Panc1 (cell line): Measurements from ENCODE around the gene GDPD1. TPM values are rescaled to one million over a fixed set of nuclear protein-coding genes. Genes with fewer than 3 reads are reported as not detected.

Experiments
- ATAC-seq: fragments of 200-7000 bp; cut with Tn5 transposase; 2 replicates; pipeline ENCODE4 v1.9.1; 2020; ENCODE audit warnings: mild to moderate bottlenecking, moderate library complexity
- BruUV-seq: library from RNA; stranded (reverse); fragments of 400-500 nt; replicated peaks from 2 replicates; lab custom pipeline; 2021; lab: Mats Ljungman, UMichigan
- CTCF ChIA-PET: fragments of 300-600 bp; sonication (Branson Sonifier 250); formaldehyde crosslinking; loops from one replicate; lab custom pipeline; 2022; ENCODE audit warnings: antibody characterized with exemption; lab: Charles Lee
- POLR2A ChIA-PET: fragments of 300-600 bp; sonication (Branson Sonifier 250); formaldehyde crosslinking; loops from one replicate; lab custom pipeline; 2022; ENCODE audit warnings: antibody characterized with exemption; lab: Charles Lee
- DNase-seq: peaks from one replicate; pipeline ENCODE4 v3.0.0-alpha.2; 2010; ENCODE audit warnings: low read depth, low spot score
- H3K27ac ChIP-seq: 2 replicates; pipeline ENCODE4 v1.5.1; 2011; ENCODE audit warnings: mild to moderate bottlenecking, low read length, inconsistent platforms
- H3K27me3 ChIP-seq: fragments of 200-500 bp; sonication (Bioruptor generic); 2 replicates; pipeline ENCODE4 v1.6.0; 2014; ENCODE audit warnings: low read length, inconsistent platforms; ENCODE audit not compliant: control insufficient read depth, insufficient read depth
- H3K36me3 ChIP-seq: fragments of 200-500 bp; sonication (Bioruptor generic); 2 replicates; pipeline ENCODE4 v1.5.1; 2014; ENCODE audit warnings: inconsistent platforms, mild to moderate bottlenecking, low read length, moderate library complexity; ENCODE audit not compliant: control insufficient read depth, insufficient read depth
- H3K4me1 ChIP-seq: 2 replicates; pipeline ENCODE4 v1.5.1; 2011; ENCODE audit warnings: inconsistent platforms, mild to moderate bottlenecking, low read length, moderate library complexity; ENCODE audit not compliant: control insufficient read depth, insufficient read depth
- H3K4me3 ChIP-seq, 2 experiments: 2 replicates each; pipeline ENCODE4 v1.5.1; 2011 to 2012; ENCODE audit warnings: low read depth in 2 of 2, low read length in 2 of 2, mild to moderate bottlenecking in 2 of 2, inconsistent platforms in 1 of 2, moderate library complexity in 1 of 2
- H3K9me3 ChIP-seq: fragments of 200-500 bp; sonication (Bioruptor generic); 2 replicates; pipeline ENCODE4 v1.5.1; 2014; ENCODE audit warnings: low read depth, mild to moderate bottlenecking, inconsistent platforms, low read length, moderate library complexity; ENCODE audit not compliant: control insufficient read depth, insufficient read depth
- POLR2AphosphoS5 ChIP-seq: IDR thresholded peaks from 2 replicates; pipeline ENCODE4 v1.6.1; 2012; ENCODE audit warnings: mild to moderate bottlenecking, low read depth, low read length, moderate library complexity
- SIN3A ChIP-seq: IDR thresholded peaks from 2 replicates; pipeline ENCODE4 v1.6.1; 2012; ENCODE audit warnings: low read depth, mild to moderate bottlenecking, low read length, moderate library complexity, borderline replicate concordance; ENCODE audit not compliant: insufficient read depth
- TCF7L2 ChIP-seq: IDR thresholded peaks from 2 replicates; pipeline ENCODE4 v1.6.1; 2011; ENCODE audit warnings: mild to moderate bottlenecking, low read depth, low read length, inconsistent platforms
- in situ Hi-C: cut with HindIII; loops from 2 replicates; pipeline ENCODE4 v1.10.0; 2016; ENCODE audit warnings: low sequenced_read_pairs, low pct_unique_long_range_greater_than_20kb
- intact Hi-C: fragments of 100-400 bp; cut with micrococcal nuclease; formaldehyde crosslinking; loops from one replicate; pipeline ENCODE4 v1.10.0; 2022; ENCODE audit not compliant: unreplicated experiment
- total RNA-seq: library from RNA; stranded (reverse); gene quantifications from one replicate; pipeline ENCODE4 v1.2.1, GENCODE V29; 2021; ENCODE audit not compliant: unreplicated experiment
- TF ChIP-seq, protein P1 (sequence below), 2 experiments: IDR thresholded peaks; 2 replicates each; pipeline ENCODE4 v1.6.1; 2011 to 2012; ENCODE audit warnings: low read depth in 2 of 2, control low read depth in 1 of 2, low read length in 1 of 2, mild to moderate bottlenecking in 1 of 2, moderate library complexity in 1 of 2; ENCODE audit not compliant: insufficient read depth in 1 of 2
- TF ChIP-seq, protein P2 (sequence below): fragments of 450-650 bp; IDR thresholded peaks from 2 replicates; pipeline ENCODE4 v1.5.1; 2017; ENCODE audit warnings: mild to moderate bottlenecking

The GDPD1 gene
- total RNA-seq, 1 experiment from 2014 or later = 0.26 TPM

DNA sequence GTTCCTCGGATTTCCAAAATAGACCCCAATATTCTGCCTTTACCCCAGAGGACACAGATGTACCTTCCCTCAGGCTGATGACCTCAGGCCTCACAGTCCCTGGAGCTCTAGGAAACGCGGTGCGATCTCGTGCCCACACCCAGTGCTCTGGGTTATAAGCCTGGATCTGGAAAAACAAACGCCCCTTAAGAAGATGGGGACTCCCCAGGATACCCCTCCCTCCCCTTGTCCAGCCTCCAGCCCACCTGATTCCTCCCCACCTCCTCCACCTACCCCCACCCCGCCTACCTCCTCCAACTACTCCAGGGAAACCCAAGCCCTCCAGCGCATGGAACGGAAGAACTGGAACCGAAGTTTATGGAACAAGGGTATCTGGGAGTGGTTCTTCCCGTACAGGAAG, 45.6 kb upstream of the GDPD1 start:
- H3K27me3 ChIP-seq = no peaks in the 10 kb centered on the region
- no peak overlapping the region for H3K4me3 ChIP-seq
- in situ Hi-C loops (no loop called here), intact Hi-C loops (no loop called here)
- H3K4me1 ChIP-seq = no peaks in the 10 kb centered on the region
- no TSS peak for BruUV-seq
- ATAC-seq (no peak), DNase-seq (no peak)
- no peaks in the 10 kb centered on the region for H3K9me3 ChIP-seq
- H3K27ac ChIP-seq = no peak overlapping the region
- TF ChIP-seq POLR2AphosphoS5 (no peak), SIN3A (no peak), TCF7L2 (no peak)
- TF ChIP-seq, protein P1, sequence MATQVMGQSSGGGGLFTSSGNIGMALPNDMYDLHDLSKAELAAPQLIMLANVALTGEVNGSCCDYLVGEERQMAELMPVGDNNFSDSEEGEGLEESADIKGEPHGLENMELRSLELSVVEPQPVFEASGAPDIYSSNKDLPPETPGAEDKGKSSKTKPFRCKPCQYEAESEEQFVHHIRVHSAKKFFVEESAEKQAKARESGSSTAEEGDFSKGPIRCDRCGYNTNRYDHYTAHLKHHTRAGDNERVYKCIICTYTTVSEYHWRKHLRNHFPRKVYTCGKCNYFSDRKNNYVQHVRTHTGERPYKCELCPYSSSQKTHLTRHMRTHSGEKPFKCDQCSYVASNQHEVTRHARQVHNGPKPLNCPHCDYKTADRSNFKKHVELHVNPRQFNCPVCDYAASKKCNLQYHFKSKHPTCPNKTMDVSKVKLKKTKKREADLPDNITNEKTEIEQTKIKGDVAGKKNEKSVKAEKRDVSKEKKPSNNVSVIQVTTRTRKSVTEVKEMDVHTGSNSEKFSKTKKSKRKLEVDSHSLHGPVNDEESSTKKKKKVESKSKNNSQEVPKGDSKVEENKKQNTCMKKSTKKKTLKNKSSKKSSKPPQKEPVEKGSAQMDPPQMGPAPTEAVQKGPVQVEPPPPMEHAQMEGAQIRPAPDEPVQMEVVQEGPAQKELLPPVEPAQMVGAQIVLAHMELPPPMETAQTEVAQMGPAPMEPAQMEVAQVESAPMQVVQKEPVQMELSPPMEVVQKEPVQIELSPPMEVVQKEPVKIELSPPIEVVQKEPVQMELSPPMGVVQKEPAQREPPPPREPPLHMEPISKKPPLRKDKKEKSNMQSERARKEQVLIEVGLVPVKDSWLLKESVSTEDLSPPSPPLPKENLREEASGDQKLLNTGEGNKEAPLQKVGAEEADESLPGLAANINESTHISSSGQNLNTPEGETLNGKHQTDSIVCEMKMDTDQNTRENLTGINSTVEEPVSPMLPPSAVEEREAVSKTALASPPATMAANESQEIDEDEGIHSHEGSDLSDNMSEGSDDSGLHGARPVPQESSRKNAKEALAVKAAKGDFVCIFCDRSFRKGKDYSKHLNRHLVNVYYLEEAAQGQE (IDR thresholded peaks at IDR 0.05; ENCODE audit: insufficient read depth in 1 of 2, low read depth in 2 of 2, low read length in 1 of 2) = no peak
- TF ChIP-seq, protein P2, sequence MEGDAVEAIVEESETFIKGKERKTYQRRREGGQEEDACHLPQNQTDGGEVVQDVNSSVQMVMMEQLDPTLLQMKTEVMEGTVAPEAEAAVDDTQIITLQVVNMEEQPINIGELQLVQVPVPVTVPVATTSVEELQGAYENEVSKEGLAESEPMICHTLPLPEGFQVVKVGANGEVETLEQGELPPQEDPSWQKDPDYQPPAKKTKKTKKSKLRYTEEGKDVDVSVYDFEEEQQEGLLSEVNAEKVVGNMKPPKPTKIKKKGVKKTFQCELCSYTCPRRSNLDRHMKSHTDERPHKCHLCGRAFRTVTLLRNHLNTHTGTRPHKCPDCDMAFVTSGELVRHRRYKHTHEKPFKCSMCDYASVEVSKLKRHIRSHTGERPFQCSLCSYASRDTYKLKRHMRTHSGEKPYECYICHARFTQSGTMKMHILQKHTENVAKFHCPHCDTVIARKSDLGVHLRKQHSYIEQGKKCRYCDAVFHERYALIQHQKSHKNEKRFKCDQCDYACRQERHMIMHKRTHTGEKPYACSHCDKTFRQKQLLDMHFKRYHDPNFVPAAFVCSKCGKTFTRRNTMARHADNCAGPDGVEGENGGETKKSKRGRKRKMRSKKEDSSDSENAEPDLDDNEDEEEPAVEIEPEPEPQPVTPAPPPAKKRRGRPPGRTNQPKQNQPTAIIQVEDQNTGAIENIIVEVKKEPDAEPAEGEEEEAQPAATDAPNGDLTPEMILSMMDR = no peak
- peaks cover 8% of the 10 kb centered on the region for H3K36me3 ChIP-seq
- POLR2A ChIA-PET = no interaction called here
- CTCF ChIA-PET = no interaction called here

DNA sequence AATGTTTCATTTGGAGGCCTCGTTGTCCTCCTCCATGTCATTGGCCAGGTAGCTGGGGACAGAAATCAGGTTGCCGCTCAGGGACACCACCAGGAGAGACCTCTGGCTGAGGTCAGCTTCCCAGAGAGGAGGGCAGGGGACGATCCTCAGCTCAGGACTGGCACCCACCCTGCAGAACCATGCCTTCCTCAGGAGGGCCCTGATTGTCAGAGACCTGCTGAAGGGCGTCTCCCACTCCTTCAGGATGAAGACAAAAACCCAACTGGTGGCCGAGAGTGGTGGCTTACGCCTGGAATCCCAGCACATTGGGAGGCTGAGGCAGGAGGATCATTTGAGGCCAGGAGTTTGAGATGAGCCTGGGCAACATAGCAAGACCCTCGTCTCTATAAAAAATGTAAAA, 45.2 kb upstream of the GDPD1 start:
- no TSS peak for BruUV-seq
- H3K27me3 ChIP-seq = no peaks in the 10 kb centered on the region
- no peaks in the 10 kb centered on the region for H3K9me3 ChIP-seq
- H3K4me3 ChIP-seq = no peak overlapping the region
- in situ Hi-C loops (no loop called here), intact Hi-C loops (no loop called here)
- ChIA-PET CTCF (no interaction called here), POLR2A (no interaction called here)
- H3K36me3 ChIP-seq = peaks cover 8% of the 10 kb centered on the region
- H3K4me1 ChIP-seq = no peaks in the 10 kb centered on the region
- no peak for ATAC-seq
- H3K27ac ChIP-seq = no peak overlapping the region
- DNase-seq = no peak
- TF ChIP-seq POLR2AphosphoS5 = no peak
- TF ChIP-seq, protein P2 = no peak
